Left lung (tissue), 10 donors: ENCODE data around the gene CHST14. TPM values are rescaled to one million over a fixed set of nuclear protein-coding genes. Genes with fewer than 3 reads are reported as not detected.

ENCODE experiments used
- ATAC-seq: fragments of 200-7000 bp; cut with Tn5 transposase; one replicate; pipeline ENCODE4 v1.9.1; 2020; ENCODE audit warnings: moderate library complexity
- DNase-seq, 4 donors: peaks; one replicate each; pipeline ENCODE4 v3.0.0-alpha.2; 2013 to 2020
- H3K27ac ChIP-seq, 2 donors: fragments of 200-600 bp; sonication (generic) in 1 of 2; one replicate each; pipeline versions ENCODE4 v1.5.0 to v1.8.0; 2020 to 2021
- H3K27me3 ChIP-seq, 2 donors: fragments of 200-600 bp; sonication (generic) in 1 of 2; one replicate each; pipeline versions ENCODE4 v1.5.0 to v1.8.0; 2020 to 2021
- H3K36me3 ChIP-seq, 2 donors: fragments of 200-600 bp; sonication (generic) in 1 of 2; one replicate each; pipeline versions ENCODE4 v1.5.0 to v1.8.0; 2020 to 2021
- H3K4me1 ChIP-seq, 2 donors: fragments of 200-600 bp; one replicate each; pipeline ENCODE4 v1.8.0; 2021
- H3K4me3 ChIP-seq, 2 donors: fragments of 200-600 bp; sonication (generic) in 1 of 2; one replicate each; pipeline versions ENCODE4 v1.5.0 to v1.8.0; 2020 to 2021; ENCODE audit warnings: mild to moderate bottlenecking in 1 of 2
- H3K9me3 ChIP-seq, 2 donors: fragments of 200-600 bp; sonication (generic) in 1 of 2; one replicate each; pipeline versions ENCODE4 v1.5.0 to v1.8.0; 2020 to 2021
- CTCF ChIP-seq, 2 donors: fragments of 200-600 bp; sonication (generic) in 1 of 2; IDR thresholded peaks; one replicate each; pipeline versions ENCODE4 v1.5.0 to v1.8.0; 2021; ENCODE audit warnings: antibody characterized with exemption in 2 of 2
- intact Hi-C, 2 donors: fragments of 100-400 bp; cut with DNase I; formaldehyde crosslinking; loops; one replicate each; pipeline versions ENCODE4 v1.11.2 to v1.14.2; 2022
- polyA plus RNA-seq, 6 donors: library from polyadenylated mRNA; unstranded; fragments of 120-200 nt; gene quantifications; one replicate each; pipeline ENCODE4 v1.2.1, GENCODE V29; 2013; ENCODE audit not compliant: insufficient read length in 6 of 6
- total RNA-seq, 2 donors: library from RNA; stranded (reverse); fragmentation: NEBNext Ultra II Directional; extraction: Animal tissue kit (Norgen Biotek cat#: 25700); gene quantifications; one replicate each; pipeline ENCODE4 v1.2.1, GENCODE V29; 2021
- donor health status: DM: no; HTN: yes; CAD: no.
- donor health status: DM: no; HTN: no; CAD: no.

Gene CHST14
- total and polyA plus RNA-seq, 8 donors: 15.1 to 44.1 (median 37.4) TPM

GRCh38 chr15:40487816-40488682 lies 17.3 kb downstream of the CHST14 start:
- intact Hi-C loops: no loop called here
- no peaks in the 10 kb centered on the region for H3K4me1 ChIP-seq
- H3K36me3 ChIP-seq: no peaks in the 10 kb centered on the region
- H3K27me3 ChIP-seq: no peaks in the 10 kb centered on the region
- H3K9me3 ChIP-seq: no peaks in the 10 kb centered on the region
- DNase-seq: no peak
- no peak overlapping the region for H3K27ac ChIP-seq
- TF ChIP-seq CTCF (IDR thresholded peaks at IDR 0.05): no peak
- no peak overlapping the region for H3K4me3 ChIP-seq
- no peak for ATAC-seq

GRCh38 chr15:40489274-40490175 lies 18.7 kb downstream of the CHST14 start:
- ATAC-seq (no peak), DNase-seq (no peak)
- intact Hi-C loops: no loop called here
- no peaks in the 10 kb centered on the region for H3K27me3 ChIP-seq
- H3K4me1 ChIP-seq: no peaks in the 10 kb centered on the region
- no peaks in the 10 kb centered on the region for H3K9me3 ChIP-seq
- no peak overlapping the region for H3K27ac ChIP-seq
- no peak overlapping the region for H3K4me3 ChIP-seq
- TF ChIP-seq CTCF (IDR thresholded peaks at IDR 0.05): no peak
- H3K36me3 ChIP-seq: no peaks in the 10 kb centered on the region

- H3K27ac ChIP-seq: no peak overlapping the region
- no peaks in the 10 kb centered on the region for H3K27me3 ChIP-seq
- no peaks in the 10 kb centered on the region for H3K36me3 ChIP-seq
- no peaks in the 10 kb centered on the region for H3K4me1 ChIP-seq
- ATAC-seq: peak; percentile 87
- no peak for DNase-seq
- no peak for TF ChIP-seq CTCF (IDR thresholded peaks at IDR 0.05)
- no peaks in the 10 kb centered on the region for H3K9me3 ChIP-seq
- intact Hi-C loops: no loop called here
- H3K4me3 ChIP-seq: no peak overlapping the region
These were observed 22.5 kb downstream of the CHST14 start for GRCh38 chr15:40493089-40493840.

GRCh38 chr15:40495516-40495915 lies 24.7 kb downstream of the CHST14 start:
- Histone ChIP-seq H3K4me1 (no peaks in the 10 kb centered on the region), H3K27me3 (no peaks in the 10 kb centered on the region), H3K4me3 (no peak overlapping the region), H3K27ac (no peak overlapping the region), H3K36me3 (no peaks in the 10 kb centered on the region), H3K9me3 (no peaks in the 10 kb centered on the region)
- DNase-seq (no peak), ATAC-seq (no peak)
- TF ChIP-seq CTCF (IDR thresholded peaks at IDR 0.05): no peak
- intact Hi-C loops: no loop called here
